HepG2 (cell line): ENCODE measurements around the gene DDRGK1. TPM values are rescaled to one million over a fixed set of nuclear protein-coding genes. Genes with fewer than 3 reads are reported as not detected.

ENCODE experiments used
- CBX1 ChIP-seq: IDR thresholded peaks from one replicate; pipeline ENCODE4 v1.6.1; 2016; ENCODE audit warnings: antibody characterized with exemption, low read depth
- GFI1 ChIP-seq: sonication (generic); formaldehyde crosslinking; IDR thresholded peaks from 2 replicates; pipeline ENCODE4 v1.5.0; 2020; ENCODE audit warnings: missing genetic modification reagents, mild to moderate bottlenecking, borderline replicate concordance
- HIC2 ChIP-seq: sonication (generic); formaldehyde crosslinking; IDR thresholded peaks from 2 replicates; pipeline ENCODE4 v1.9.0; 2022; ENCODE audit warnings: low read depth, missing genetic modification reagents
- HOXA7 ChIP-seq: sonication (generic); formaldehyde crosslinking; IDR thresholded peaks from 2 replicates; pipeline ENCODE4 v1.8.1; 2022; ENCODE audit warnings: mild to moderate bottlenecking, missing genetic modification reagents, moderate library complexity
- MAFF ChIP-seq: IDR thresholded peaks from 2 replicates; pipeline ENCODE4 v1.6.1; 2011; ENCODE audit warnings: low read depth, low read length, improper control_type of control experiment
- NCOA2 ChIP-seq: sonication (generic); formaldehyde crosslinking; IDR thresholded peaks from 2 replicates; pipeline ENCODE4 v1.8.0; 2022; ENCODE audit warnings: inconsistent platforms
- TRIM24 ChIP-seq: sonication (generic); formaldehyde crosslinking; IDR thresholded peaks from 2 replicates; pipeline ENCODE4 v1.8.0; 2022; ENCODE audit warnings: mild to moderate bottlenecking, missing genetic modification reagents
- ZFY ChIP-seq: sonication (generic); formaldehyde crosslinking; IDR thresholded peaks from 2 replicates; pipeline ENCODE4 v1.4.0; 2020; ENCODE audit warnings: missing genetic modification reagents
- ZNF331 ChIP-seq: sonication (generic); formaldehyde crosslinking; IDR thresholded peaks from 2 replicates; pipeline ENCODE4 v1.4.0; 2020; ENCODE audit warnings: missing genetic modification reagents
- ZNF609 ChIP-seq: sonication (generic); formaldehyde crosslinking; IDR thresholded peaks from 2 replicates; pipeline ENCODE4 v1.4.0; 2020; ENCODE audit warnings: mild to moderate bottlenecking, missing genetic modification reagents, borderline replicate concordance
- ZNF766 ChIP-seq: sonication (generic); formaldehyde crosslinking; IDR thresholded peaks from 2 replicates; pipeline ENCODE4 v1.5.0; 2020; ENCODE audit warnings: missing genetic modification reagents, borderline replicate concordance
- ZXDC ChIP-seq: sonication (generic); formaldehyde crosslinking; IDR thresholded peaks from 2 replicates; pipeline ENCODE4 v1.5.0; 2020; ENCODE audit warnings: mild to moderate bottlenecking, missing genetic modification reagents
- polyA plus RNA-seq, 8 experiments: library from polyadenylated mRNA; depleted of rRNA in 3 of 8; stranded (reverse) in 7 of 8; unstranded in 1 of 8; fragments of >200 nt; fragmentation: Illumina TruSeq in 4 of 8; extraction: Trizol in 4 of 8; gene quantifications; 2 replicates each; pipeline versions ENCODE4 v1.2.1 to v1.2.3, GENCODE V29; 2011 to 2016; ENCODE audit warnings: low read depth in 4 of 8, missing spikeins in 1 of 8, mixed read lengths in 1 of 8; ENCODE audit not compliant: insufficient read depth in 1 of 8
- total RNA-seq, 5 experiments: library from RNA; depleted of rRNA; stranded (reverse); fragments of >200 nt; fragmentation: Illumina TruSeq; extraction: Trizol; gene quantifications; 2 replicates each; pipeline ENCODE4 v1.2.3, GENCODE V29; 2016; ENCODE audit warnings: low read depth in 1 of 5
- TF ChIP-seq, protein P1 (sequence below): sonication (generic); formaldehyde crosslinking; IDR thresholded peaks from 2 replicates; pipeline ENCODE4 v1.8.1; 2023; ENCODE audit warnings: mild to moderate bottlenecking, missing genetic modification reagents
- TF ChIP-seq, protein P2 (sequence below): sonication (generic); formaldehyde crosslinking; IDR thresholded peaks from 2 replicates; pipeline ENCODE4 v1.4.0; 2020; ENCODE audit warnings: missing genetic modification reagents

The DDRGK1 gene
- total and polyA plus RNA-seq, 2 of the 13 experiments (the other 11 are each of a cell fraction or from before 2014, with no cell fraction given): 96.7 to 149 TPM

DNA sequence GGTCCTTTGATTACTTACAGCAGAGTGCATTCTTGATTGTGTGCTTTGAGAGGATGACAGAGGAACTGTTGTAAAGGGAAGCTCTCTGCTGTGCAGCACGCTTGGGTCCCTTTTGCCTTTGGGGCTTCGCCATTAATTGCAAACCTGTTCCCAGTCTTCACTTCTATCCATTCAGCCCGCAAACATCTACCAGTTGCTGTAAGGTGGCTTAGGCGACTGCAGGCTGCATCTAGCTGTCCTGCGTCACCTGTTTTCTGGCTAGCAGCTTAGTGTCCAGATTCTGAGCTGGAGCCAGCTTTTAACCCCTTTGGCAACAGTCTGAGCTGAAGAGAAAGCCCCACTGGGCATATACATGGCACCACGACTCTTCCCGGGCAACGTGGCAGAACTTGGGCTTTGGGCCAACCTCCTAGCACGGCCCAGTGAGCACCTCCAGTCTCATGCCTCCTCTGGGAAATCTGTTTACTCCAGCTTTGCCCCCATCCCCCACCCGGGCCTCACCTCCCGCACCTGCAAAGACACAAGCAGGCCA, 42.3 kb downstream of the DDRGK1 start (continued):
- no peak for TF ChIP-seq NCOA2 (CRISPR knock-in tag)
- TF ChIP-seq ZNF766 (CRISPR knock-in tag): no peak
- peak; percentile 40; the same call in 1 of the 2 replicates for TF ChIP-seq HIC2 (CRISPR knock-in tag)
- TF ChIP-seq, protein P1, sequence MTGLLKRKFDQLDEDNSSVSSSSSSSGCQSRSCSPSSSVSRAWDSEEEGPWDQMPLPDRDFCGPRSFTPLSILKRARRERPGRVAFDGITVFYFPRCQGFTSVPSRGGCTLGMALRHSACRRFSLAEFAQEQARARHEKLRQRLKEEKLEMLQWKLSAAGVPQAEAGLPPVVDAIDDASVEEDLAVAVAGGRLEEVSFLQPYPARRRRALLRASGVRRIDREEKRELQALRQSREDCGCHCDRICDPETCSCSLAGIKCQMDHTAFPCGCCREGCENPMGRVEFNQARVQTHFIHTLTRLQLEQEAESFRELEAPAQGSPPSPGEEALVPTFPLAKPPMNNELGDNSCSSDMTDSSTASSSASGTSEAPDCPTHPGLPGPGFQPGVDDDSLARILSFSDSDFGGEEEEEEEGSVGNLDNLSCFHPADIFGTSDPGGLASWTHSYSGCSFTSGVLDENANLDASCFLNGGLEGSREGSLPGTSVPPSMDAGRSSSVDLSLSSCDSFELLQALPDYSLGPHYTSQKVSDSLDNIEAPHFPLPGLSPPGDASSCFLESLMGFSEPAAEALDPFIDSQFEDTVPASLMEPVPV (CRISPR knock-in tag): no peak
- TF ChIP-seq HOXA7: no peak
- TF ChIP-seq MAFF: no peak
- no peak for TF ChIP-seq ZNF609 (CRISPR knock-in tag)
- TF ChIP-seq TRIM24 (CRISPR knock-in tag): 0 out of 2 replicates have a peak, but pooled peaks have one; percentile 24
- TF ChIP-seq ZFY: no peak
- no peak for TF ChIP-seq CBX1
- no peak; the same call in 1 of the 2 replicates for TF ChIP-seq GFI1 (CRISPR knock-in tag)
- TF ChIP-seq, protein P2, sequence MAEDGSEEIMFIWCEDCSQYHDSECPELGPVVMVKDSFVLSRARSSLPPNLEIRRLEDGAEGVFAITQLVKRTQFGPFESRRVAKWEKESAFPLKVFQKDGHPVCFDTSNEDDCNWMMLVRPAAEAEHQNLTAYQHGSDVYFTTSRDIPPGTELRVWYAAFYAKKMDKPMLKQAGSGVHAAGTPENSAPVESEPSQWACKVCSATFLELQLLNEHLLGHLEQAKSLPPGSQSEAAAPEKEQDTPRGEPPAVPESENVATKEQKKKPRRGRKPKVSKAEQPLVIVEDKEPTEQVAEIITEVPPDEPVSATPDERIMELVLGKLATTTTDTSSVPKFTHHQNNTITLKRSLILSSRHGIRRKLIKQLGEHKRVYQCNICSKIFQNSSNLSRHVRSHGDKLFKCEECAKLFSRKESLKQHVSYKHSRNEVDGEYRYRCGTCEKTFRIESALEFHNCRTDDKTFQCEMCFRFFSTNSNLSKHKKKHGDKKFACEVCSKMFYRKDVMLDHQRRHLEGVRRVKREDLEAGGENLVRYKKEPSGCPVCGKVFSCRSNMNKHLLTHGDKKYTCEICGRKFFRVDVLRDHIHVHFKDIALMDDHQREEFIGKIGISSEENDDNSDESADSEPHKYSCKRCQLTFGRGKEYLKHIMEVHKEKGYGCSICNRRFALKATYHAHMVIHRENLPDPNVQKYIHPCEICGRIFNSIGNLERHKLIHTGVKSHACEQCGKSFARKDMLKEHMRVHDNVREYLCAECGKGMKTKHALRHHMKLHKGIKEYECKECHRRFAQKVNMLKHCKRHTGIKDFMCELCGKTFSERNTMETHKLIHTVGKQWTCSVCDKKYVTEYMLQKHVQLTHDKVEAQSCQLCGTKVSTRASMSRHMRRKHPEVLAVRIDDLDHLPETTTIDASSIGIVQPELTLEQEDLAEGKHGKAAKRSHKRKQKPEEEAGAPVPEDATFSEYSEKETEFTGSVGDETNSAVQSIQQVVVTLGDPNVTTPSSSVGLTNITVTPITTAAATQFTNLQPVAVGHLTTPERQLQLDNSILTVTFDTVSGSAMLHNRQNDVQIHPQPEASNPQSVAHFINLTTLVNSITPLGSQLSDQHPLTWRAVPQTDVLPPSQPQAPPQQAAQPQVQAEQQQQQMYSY: no peak
- 0 out of 2 replicates have a peak, but pooled peaks have one; percentile 17 for TF ChIP-seq ZNF331
- no peak for TF ChIP-seq ZXDC (CRISPR knock-in tag)
